K562 (cell line): ENCODE measurements around the gene CSF1. TPM values are rescaled to one million over a fixed set of nuclear protein-coding genes. Genes with fewer than 3 reads are reported as not detected.

Experiments
- ATAC-seq: fragments of 200-7000 bp; cut with Tn5 transposase; 3 replicates; pipeline ENCODE4 v1.9.1; 2020; ENCODE audit warnings: moderate library complexity
- BruUV-seq: library from RNA; stranded (reverse); fragments of 400-500 nt; replicated peaks from 2 replicates; lab custom pipeline; 2021; lab: Mats Ljungman, UMichigan
- CTCF ChIA-PET: fragments of 300-600 bp; formaldehyde crosslinking; extraction: SDS; loops from one replicate; lab custom pipeline; 2021; ENCODE audit warnings: low intra/inter-chr PET ratio; lab: Yijun Ruan, JAX
- POLR2A ChIA-PET: fragments of 300-600, 350-650 bp; sonication (Branson Sonifier 250); formaldehyde crosslinking; extraction: SDS; loops from one replicate; lab custom pipeline; 2021; ENCODE audit warnings: antibody characterized with exemption, inconsistent platforms; lab: Yijun Ruan, JAX
- DNase-seq, 4 experiments: peaks; one replicate each; pipeline versions ENCODE4 v3.0.0 to v3.0.0-alpha.2; 2011 to 2018; ENCODE audit warnings: low spot score in 3 of 4, mixed read lengths in 3 of 4; ENCODE audit errors: extremely low read depth in 1 of 4
- FAIRE-seq: peaks from 2 replicates; lab custom pipeline; 2011; peaks lifted over from hg19 to GRCh38; lab: Jason Lieb, UNC
- H2AFZ ChIP-seq: 2 replicates; pipeline ENCODE4 v1.6.0; 2011; ENCODE audit warnings: low read depth, low read length, control low read depth, inconsistent platforms
- H3K27ac ChIP-seq: fragments of 200-600 bp; 3 replicates; pipeline ENCODE4 v1.8.0; 2011; ENCODE audit warnings: low read depth, mild to moderate bottlenecking, control low read depth, inconsistent platforms, low read length, moderate library complexity, mixed read lengths; ENCODE audit errors: extremely low read depth
- H3K27me3 ChIP-seq, 2 experiments: fragments of 300-600 bp in 1 of 2; 2 replicates in 1 of 2; 3 replicates in 1 of 2; pipeline versions ENCODE4 v1.6.0 to v1.8.0; 2011; ENCODE audit warnings: inconsistent platforms in 2 of 2, low read length in 2 of 2, mild to moderate bottlenecking in 1 of 2, mixed read lengths in 1 of 2, moderate library complexity in 1 of 2; ENCODE audit not compliant: control insufficient read depth in 2 of 2, insufficient read depth in 2 of 2
- H3K36me3 ChIP-seq: fragments of 300-600 bp; 3 replicates; pipeline ENCODE4 v1.8.0; 2011; ENCODE audit warnings: mild to moderate bottlenecking, low read length, inconsistent platforms; ENCODE audit not compliant: control insufficient read depth, insufficient read depth
- H3K4me1 ChIP-seq, 2 experiments: fragments of 200-600 bp in 1 of 2; replicated peaks in 1 of 2; 2 replicates in 1 of 2; 3 replicates in 1 of 2; pipeline versions ENCODE4 v1.5.1 to v1.8.0; 2011; ENCODE audit warnings: inconsistent platforms in 2 of 2, low read length in 2 of 2, mild to moderate bottlenecking in 1 of 2, mixed read lengths in 1 of 2, moderate library complexity in 1 of 2; ENCODE audit not compliant: control insufficient read depth in 2 of 2, insufficient read depth in 2 of 2
- H3K4me2 ChIP-seq: 2 replicates; pipeline ENCODE4 v1.6.1; 2011; ENCODE audit warnings: low read length, control low read depth, inconsistent platforms, mixed read lengths; ENCODE audit not compliant: insufficient read depth
- H3K4me3 ChIP-seq: fragments of 200-600 bp; sonication (generic), shearing (Covaris generic); 2 replicates; pipeline ENCODE4 v1.5.1; 2016; ENCODE audit warnings: control low read depth, inconsistent platforms
- H3K79me2 ChIP-seq: fragments of 200-600 bp; 3 replicates; pipeline ENCODE4 v1.8.0; 2011; ENCODE audit warnings: low read length, inconsistent platforms; ENCODE audit not compliant: control insufficient read depth, insufficient read depth
- H3K9ac ChIP-seq, 2 experiments: 2 replicates each; pipeline versions ENCODE4 v1.6.0 to v1.6.1; 2011; ENCODE audit warnings: low read depth in 2 of 2, low read length in 2 of 2, control low read depth in 1 of 2, inconsistent platforms in 1 of 2, mild to moderate bottlenecking in 1 of 2, mixed read lengths in 1 of 2; ENCODE audit not compliant: insufficient read depth in 1 of 2
- H3K9me1 ChIP-seq: one replicate; pipeline ENCODE4 v1.6.0; 2011; ENCODE audit warnings: inconsistent platforms, mild to moderate bottlenecking, low read length, moderate library complexity; ENCODE audit not compliant: control insufficient read depth, insufficient read depth
- H3K9me3 ChIP-seq: replicated peaks from 2 replicates; pipeline ENCODE4 v1.5.1; 2011; ENCODE audit warnings: low read depth, low read length, inconsistent platforms; ENCODE audit not compliant: control insufficient read depth, insufficient read depth
- H4K20me1 ChIP-seq: replicated peaks from 2 replicates; pipeline ENCODE4 v1.6.1; 2011; ENCODE audit warnings: low read length, inconsistent platforms, mixed read lengths; ENCODE audit not compliant: control insufficient read depth, insufficient read depth
- CSDE1 ChIP-seq, 2 experiments: fragments of 450-650 bp; IDR thresholded peaks; 2 replicates each; pipeline ENCODE4 v1.6.1; 2016; ENCODE audit warnings: mild to moderate bottlenecking in 1 of 2
- FOXP1 ChIP-seq: sonication (generic); formaldehyde crosslinking; IDR thresholded peaks from 2 replicates; pipeline ENCODE4 v1.8.0; 2022; ENCODE audit warnings: mild to moderate bottlenecking, missing genetic modification reagents
- SMARCA5 ChIP-seq: fragments of 450-650 bp; IDR thresholded peaks from 2 replicates; pipeline ENCODE4 v1.6.1; 2016
- ZNF512 ChIP-seq: IDR thresholded peaks from 2 replicates; pipeline ENCODE4 v1.6.1; 2016; ENCODE audit warnings: missing genetic modification characterization, missing compliant biosample characterization
- ZNF668 ChIP-seq: fragments of 250-450 bp; sonication (Bioruptor Pico); IDR thresholded peaks from 2 replicates; pipeline ENCODE4 v1.8.0; 2022; ENCODE audit warnings: mild to moderate bottlenecking, inconsistent platforms
- WGBS: fragments of 100-300 bp; shearing (Covaris generic); methylation state at CpG from one replicate; pipeline ENCODE4 v1.1.6; 2016; ENCODE audit warnings: low coverage, mixed read lengths; ENCODE audit not compliant: insufficient coverage; ENCODE audit errors: missing lambda C conversion rate; 5-methylcytosine and 5-hydroxymethylcytosine counted together
- in situ Hi-C: fragments of 300-500 bp; cut with MboI; formaldehyde crosslinking; loops from 4 replicates; pipeline ENCODE4 v1.15.0; 2018; ENCODE audit warnings: inconsistent platforms, mixed read lengths
- intact Hi-C: fragments of 100-400 bp; cut with micrococcal nuclease; formaldehyde crosslinking; loops from 2 replicates; pipeline ENCODE4 v1.14.2; 2022
- polyA plus RNA-seq, 8 experiments: library from polyadenylated mRNA; depleted of rRNA in 4 of 8; stranded (reverse) in 5 of 8; unstranded in 3 of 8; fragments of >200 nt; fragmentation: Nextera tagmentation in 2 of 8; fragmentation: Illumina TruSeq in 1 of 8; extraction: Ambion mirVana in 2 of 8; extraction: Trizol in 1 of 8; gene quantifications; 2 replicates each; pipeline versions ENCODE4 v1.2.1 to v1.2.3, GENCODE V29; 2011 to 2014; ENCODE audit warnings: inconsistent platforms in 1 of 8, missing spikeins in 1 of 8
- total RNA-seq, 7 experiments: library from RNA; depleted of rRNA in 6 of 7; stranded (reverse); fragments of >200 nt in 6 of 7; fragmentation: Illumina TruSeq in 2 of 7; extraction: Trizol in 2 of 7; gene quantifications; 2 replicates each; pipeline versions ENCODE4 v1.2.1 to v1.2.3, GENCODE V29; 2011 to 2021; ENCODE audit warnings: low replicate concordance in 1 of 7

CSF1 gene
- total and polyA plus RNA-seq, 9 of the 15 experiments (the other 6 are each of a cell fraction or from before 2014, with no cell fraction given) = 0.18 to 11.8 (median 2.8) TPM

GRCh38 chr1:109918671-109919070, 8.0 kb downstream of the CSF1 start:
- Histone ChIP-seq H3K36me3 (peaks cover 67% of the 10 kb centered on the region), H3K27ac (peak overlapping the region; percentile 70; the same call in 2 of the 3 replicates), H4K20me1 (no peaks in the 10 kb centered on the region), H3K4me2 (peak overlapping the region; percentile 57), H3K4me3 (no peak overlapping the region), H3K79me2 (no peaks in the 10 kb centered on the region), H3K9me3 (no peaks in the 10 kb centered on the region), H2AFZ (peak overlapping the region; percentile 66), H3K27me3 (no peaks in the 10 kb centered on the region), H3K4me1 (peaks cover 23 to 39% of the 10 kb centered on the region in 2 experiments), H3K9ac (peak overlapping the region in 1 of 2 experiments; percentile 1; a peak in 2 of 4 replicates), H3K9me1 (no peaks in the 10 kb centered on the region)
- ATAC-seq (no peak), DNase-seq (no peak), FAIRE-seq (no peak)
- POLR2A ChIA-PET = interaction anchor here (0.7 to 2.8 kb wide), 10 partner anchors 8 to 202 kb away, joined by 3 to 15 read pairs (median 4); no protein-coding TSS in a partner anchor
- no TSS peak for BruUV-seq
- intact Hi-C loops (loop anchor here (2.0 to 5.0 kb wide), 2 partner anchors 66 to 126 kb away; partner anchors contain the start of gene AHCYL1), in situ Hi-C loops (loop anchor here (5.0 kb wide), 3 partner anchors 51 to 141 kb away; partner anchors contain the start of gene AHCYL1)
- 0 out of 4 replicates have a peak, but pooled peaks of 1 of the 2 experiments have one; percentile 36 for TF ChIP-seq CSDE1 (IDR thresholded peaks at IDR 0.05)
- TF ChIP-seq FOXP1 (CRISPR knock-in tag) = no peak
- TF ChIP-seq ZNF512 (tag) = peak; percentile 36; the same call in 1 of the 2 replicates
- TF ChIP-seq SMARCA5 = 0 out of 2 replicates have a peak, but pooled peaks have one; percentile 8
- TF ChIP-seq ZNF668 (CRISPR knock-in tag) = no peak
- CTCF ChIA-PET = interaction anchor here (1.1 kb wide), 1 partner anchor 127 kb away, joined by 4 read pairs; no protein-coding TSS in a partner anchor
- WGBS = 69% methylated on average over 7 of the region's 7 CpGs
